GM18517 (cell line): Measurements from ENCODE around the gene SPATA2L.
A peak's percentile ranks its signal among the peaks of the same experiment; 100 is the strongest.

Experiments used
- ATAC-seq: cut with Tn5 transposase; IDR thresholded peaks from one replicate; pipeline ENCODE4 v1.9.1; 2021; ENCODE audit warnings: mild to moderate bottlenecking, moderate library complexity; ENCODE audit not compliant: unreplicated experiment

The SPATA2L gene

GRCh38 chr16:89701425-89702406 is at the start of gene SPATA2L:
Gene SPATA2L, minus strand, starts transcription at chr16:89701705. Its CDS starts 473 bp downstream, at chr16:89701232.
- ATAC-seq, result peak; percentile 62

GRCh38 chr16:89749637-89750036 is 48.1 kb upstream of the SPATA2L start:
- no peak for ATAC-seq

GRCh38 chr16:89748921-89749320 is 47.4 kb upstream of the SPATA2L start:
- ATAC-seq, result no peak

- ATAC-seq, result no peak
These were observed 46.6 kb upstream of the SPATA2L start for GRCh38 chr16:89748076-89748475.

GRCh38 chr16:89746043-89746442 is 44.5 kb upstream of the SPATA2L start:
- no peak for ATAC-seq

- ATAC-seq, result no peak
These were observed 43.3 kb upstream of the SPATA2L start for GRCh38 chr16:89744813-89745212.

- ATAC-seq, result no peak
These were observed 41.4 kb upstream of the SPATA2L start for GRCh38 chr16:89742948-89743347.

- ATAC-seq, result no peak
These were observed 40.0 kb upstream of the SPATA2L start for GRCh38 chr16:89741342-89742014.

GRCh38 chr16:89739383-89739782 is 37.9 kb upstream of the SPATA2L start:
- ATAC-seq, result no peak

GRCh38 chr16:89738538-89739317 is 37.2 kb upstream of the SPATA2L start:
- ATAC-seq, result no peak

- ATAC-seq, result no peak
These were observed 36.5 kb upstream of the SPATA2L start for GRCh38 chr16:89738072-89738377.

- ATAC-seq, result no peak
These were observed 36.0 kb upstream of the SPATA2L start for GRCh38 chr16:89737341-89738071.

GRCh38 chr16:89736554-89736953 is 35.0 kb upstream of the SPATA2L start:
- ATAC-seq, result no peak

- no peak for ATAC-seq
These were observed 32.3 kb upstream of the SPATA2L start for GRCh38 chr16:89733792-89734191.

GRCh38 chr16:89733322-89733721 is 31.8 kb upstream of the SPATA2L start:
- no peak for ATAC-seq

- ATAC-seq, result no peak
These were observed 31.4 kb upstream of the SPATA2L start for GRCh38 chr16:89732918-89733242.

GRCh38 chr16:89732142-89732917 is 30.8 kb upstream of the SPATA2L start:
- ATAC-seq, result no peak

- no peak for ATAC-seq
These were observed 29.2 kb upstream of the SPATA2L start for GRCh38 chr16:89730610-89731234.

- no peak for ATAC-seq
These were observed 28.5 kb upstream of the SPATA2L start for GRCh38 chr16:89729863-89730593.
